Measurements from ENCODE around the gene HMGB4. TPM values are rescaled to one million over a fixed set of nuclear protein-coding genes. Genes with fewer than 3 reads are reported as not detected.

The HMGB4 gene
- total RNA-seq, 1 donor from 2014 or later: not detected

- no peak for TF ChIP-seq CTCF (IDR thresholded peaks at IDR 0.05)
- Mint-ChIP-seq H3K4me3 (ENCODE audit: unreplicated experiment) (no peak overlapping the region), H3K4me1 (ENCODE audit: unreplicated experiment) (no peaks in the 10 kb centered on the region), H3K27me3 (ENCODE audit: unreplicated experiment) (no peaks in the 10 kb centered on the region), H3K27ac (ENCODE audit: unreplicated experiment) (no peak overlapping the region), H3K9me3 (ENCODE audit: unreplicated experiment) (peaks cover 10% of the 10 kb centered on the region), H3K36me3 (ENCODE audit: unreplicated experiment) (no peaks in the 10 kb centered on the region)
- DNase-seq (ENCODE audit: extremely low spot score, unreplicated experiment): no peak
Observed at GRCh38 chr1:33897092-33897725, 33.3 kb downstream of the HMGB4 start.

- no peak for TF ChIP-seq CTCF (IDR thresholded peaks at IDR 0.05)
Observed at GRCh38 chr1:33898406-33898805, 34.5 kb downstream of the HMGB4 start.

GRCh38 chr1:33898881-33899280 lies 35.0 kb downstream of the HMGB4 start:
- Mint-ChIP-seq H3K4me3 (ENCODE audit: unreplicated experiment) (no peak overlapping the region), H3K4me1 (ENCODE audit: unreplicated experiment) (no peaks in the 10 kb centered on the region), H3K27ac (ENCODE audit: unreplicated experiment) (no peak overlapping the region), H3K9me3 (ENCODE audit: unreplicated experiment) (no peaks in the 10 kb centered on the region), H3K36me3 (ENCODE audit: unreplicated experiment) (no peaks in the 10 kb centered on the region), H3K27me3 (ENCODE audit: unreplicated experiment) (no peaks in the 10 kb centered on the region)
- no peak for TF ChIP-seq CTCF (IDR thresholded peaks at IDR 0.05)
- DNase-seq (ENCODE audit: extremely low spot score, unreplicated experiment): no peak

More at GRCh38 chr1:33898406-33898805, 34.5 kb downstream of the HMGB4 start:
- no peaks in the 10 kb centered on the region for H3K27me3 Mint-ChIP-seq (ENCODE audit: unreplicated experiment)
- no peaks in the 10 kb centered on the region for H3K4me1 Mint-ChIP-seq (ENCODE audit: unreplicated experiment)
- H3K36me3 Mint-ChIP-seq (ENCODE audit: unreplicated experiment): no peaks in the 10 kb centered on the region
- no peak overlapping the region for H3K27ac Mint-ChIP-seq (ENCODE audit: unreplicated experiment)
- H3K9me3 Mint-ChIP-seq (ENCODE audit: unreplicated experiment): no peaks in the 10 kb centered on the region
- H3K4me3 Mint-ChIP-seq (ENCODE audit: unreplicated experiment): no peak overlapping the region
- DNase-seq (ENCODE audit: extremely low spot score, unreplicated experiment): no peak

GRCh38 chr1:33899746-33900145 lies 35.9 kb downstream of the HMGB4 start:
- no peak overlapping the region for H3K4me3 Mint-ChIP-seq (ENCODE audit: unreplicated experiment)
- TF ChIP-seq CTCF (IDR thresholded peaks at IDR 0.05): no peak
- H3K9me3 Mint-ChIP-seq (ENCODE audit: unreplicated experiment): no peaks in the 10 kb centered on the region
- peak; percentile 59 for DNase-seq (ENCODE audit: extremely low spot score, unreplicated experiment)
- no peaks in the 10 kb centered on the region for H3K4me1 Mint-ChIP-seq (ENCODE audit: unreplicated experiment)
- H3K27me3 Mint-ChIP-seq (ENCODE audit: unreplicated experiment): no peaks in the 10 kb centered on the region
- no peaks in the 10 kb centered on the region for H3K36me3 Mint-ChIP-seq (ENCODE audit: unreplicated experiment)
- H3K27ac Mint-ChIP-seq (ENCODE audit: unreplicated experiment): no peak overlapping the region

GRCh38 chr1:33902486-33903209 lies 38.8 kb downstream of the HMGB4 start:
- peak; percentile 60 for DNase-seq (ENCODE audit: extremely low spot score, unreplicated experiment)
- Mint-ChIP-seq H3K36me3 (ENCODE audit: unreplicated experiment) (no peaks in the 10 kb centered on the region), H3K9me3 (ENCODE audit: unreplicated experiment) (peaks cover 9% of the 10 kb centered on the region), H3K27me3 (ENCODE audit: unreplicated experiment) (no peaks in the 10 kb centered on the region), H3K4me3 (ENCODE audit: unreplicated experiment) (no peak overlapping the region), H3K27ac (ENCODE audit: unreplicated experiment) (no peak overlapping the region), H3K4me1 (ENCODE audit: unreplicated experiment) (no peaks in the 10 kb centered on the region)
- no peak for TF ChIP-seq CTCF (IDR thresholded peaks at IDR 0.05)
